HepG2 (cell line): ENCODE results near the gene CIROP. TPM values are rescaled to one million over a fixed set of nuclear protein-coding genes. Genes with fewer than 3 reads are reported as not detected.

Source experiments
- DPF2 ChIP-seq: sonication (generic); formaldehyde crosslinking; IDR thresholded peaks from 2 replicates; pipeline ENCODE4 v1.4.0; 2020; ENCODE audit warnings: mild to moderate bottlenecking, low read depth, missing genetic modification reagents, borderline replicate concordance
- MAFG ChIP-seq: sonication (generic); formaldehyde crosslinking; IDR thresholded peaks from 2 replicates; pipeline ENCODE4 v1.5.1; 2020; ENCODE audit warnings: mild to moderate bottlenecking, missing genetic modification reagents
- MNT ChIP-seq: fragments of 450-650 bp; IDR thresholded peaks from 2 replicates; pipeline ENCODE4 v1.6.1; 2016
- MYC ChIP-seq: sonication (generic); formaldehyde crosslinking; IDR thresholded peaks from 2 replicates; pipeline ENCODE4 v1.9.0; 2021; ENCODE audit warnings: missing genetic modification reagents, borderline replicate concordance
- NRL ChIP-seq: sonication (generic); formaldehyde crosslinking; IDR thresholded peaks from 2 replicates; pipeline ENCODE4 v1.5.0; 2020; ENCODE audit warnings: missing genetic modification reagents, mild to moderate bottlenecking, moderate library complexity, borderline replicate concordance
- PAF1 ChIP-seq: IDR thresholded peaks from 2 replicates; pipeline ENCODE4 v1.6.1; 2016; ENCODE audit warnings: missing genetic modification reagents, missing compliant biosample characterization
- PPARG ChIP-seq: conservative IDR thresholded peaks from 2 replicates; pipeline ENCODE4 v1.6.1; 2016; ENCODE audit warnings: missing biosample characterization, missing genetic modification reagents
- RORA ChIP-seq: sonication (generic); formaldehyde crosslinking; IDR thresholded peaks from 2 replicates; pipeline ENCODE4 v1.5.0; 2020; ENCODE audit warnings: mild to moderate bottlenecking, missing genetic modification reagents, moderate library complexity
- SMC3 ChIP-seq: IDR thresholded peaks from 2 replicates; pipeline ENCODE4 v1.6.1; 2011; ENCODE audit warnings: low read length, improper control_type of control experiment
- USF2 ChIP-seq, 2 experiments: sonication (generic) in 1 of 2; formaldehyde crosslinking in 1 of 2; IDR thresholded peaks; 2 replicates each; pipeline versions ENCODE4 v1.5.1 to v1.6.1; 2011 to 2020; ENCODE audit warnings: borderline replicate concordance in 1 of 2, low read depth in 1 of 2, low read length in 1 of 2, mild to moderate bottlenecking in 1 of 2, missing genetic modification reagents in 1 of 2, moderate library complexity in 1 of 2
- ZNF207 ChIP-seq: fragments of 450-650 bp; IDR thresholded peaks from 2 replicates; pipeline ENCODE4 v1.6.1; 2016; ENCODE audit warnings: antibody characterized with exemption, borderline replicate concordance
- ZNF33B ChIP-seq: sonication (generic); formaldehyde crosslinking; IDR thresholded peaks from 2 replicates; pipeline ENCODE4 v1.5.1; 2020; ENCODE audit warnings: mild to moderate bottlenecking, missing genetic modification reagents
- ZNF513 ChIP-seq: sonication (generic); formaldehyde crosslinking; conservative IDR thresholded peaks from 2 replicates; pipeline ENCODE4 v1.5.0; 2020; ENCODE audit warnings: missing genetic modification reagents
- polyA plus RNA-seq, 8 experiments: library from polyadenylated mRNA; depleted of rRNA in 3 of 8; stranded (reverse) in 7 of 8; unstranded in 1 of 8; fragments of >200 nt; fragmentation: Illumina TruSeq in 4 of 8; extraction: Trizol in 4 of 8; gene quantifications; 2 replicates each; pipeline versions ENCODE4 v1.2.1 to v1.2.3, GENCODE V29; 2011 to 2016; ENCODE audit warnings: low read depth in 4 of 8, missing spikeins in 1 of 8, mixed read lengths in 1 of 8; ENCODE audit not compliant: insufficient read depth in 1 of 8
- total RNA-seq, 5 experiments: library from RNA; depleted of rRNA; stranded (reverse); fragments of >200 nt; fragmentation: Illumina TruSeq; extraction: Trizol; gene quantifications; 2 replicates each; pipeline ENCODE4 v1.2.3, GENCODE V29; 2016; ENCODE audit warnings: low read depth in 1 of 5
- TF ChIP-seq, protein P1 (sequence below): sonication (generic); formaldehyde crosslinking; IDR thresholded peaks from 2 replicates; pipeline ENCODE4 v1.9.0; 2021; ENCODE audit warnings: missing genetic modification reagents, mild to moderate bottlenecking, borderline replicate concordance
- TF ChIP-seq, protein P2 (sequence below): sonication (generic); formaldehyde crosslinking; IDR thresholded peaks from 2 replicates; pipeline ENCODE4 v1.5.0; 2020; ENCODE audit warnings: missing genetic modification reagents
- TF ChIP-seq, protein P3 (sequence below): sonication (generic); formaldehyde crosslinking; IDR thresholded peaks from 2 replicates; pipeline ENCODE4 v1.5.0; 2020; ENCODE audit warnings: missing genetic modification reagents

CIROP gene
- total and polyA plus RNA-seq, 2 of the 13 experiments (the other 11 are each of a cell fraction or from before 2014, with no cell fraction given) = 0.07 TPM; not detected in 1

- TF ChIP-seq, protein P1, sequence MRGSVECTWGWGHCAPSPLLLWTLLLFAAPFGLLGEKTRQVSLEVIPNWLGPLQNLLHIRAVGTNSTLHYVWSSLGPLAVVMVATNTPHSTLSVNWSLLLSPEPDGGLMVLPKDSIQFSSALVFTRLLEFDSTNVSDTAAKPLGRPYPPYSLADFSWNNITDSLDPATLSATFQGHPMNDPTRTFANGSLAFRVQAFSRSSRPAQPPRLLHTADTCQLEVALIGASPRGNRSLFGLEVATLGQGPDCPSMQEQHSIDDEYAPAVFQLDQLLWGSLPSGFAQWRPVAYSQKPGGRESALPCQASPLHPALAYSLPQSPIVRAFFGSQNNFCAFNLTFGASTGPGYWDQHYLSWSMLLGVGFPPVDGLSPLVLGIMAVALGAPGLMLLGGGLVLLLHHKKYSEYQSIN = no peak
- TF ChIP-seq, protein P2, sequence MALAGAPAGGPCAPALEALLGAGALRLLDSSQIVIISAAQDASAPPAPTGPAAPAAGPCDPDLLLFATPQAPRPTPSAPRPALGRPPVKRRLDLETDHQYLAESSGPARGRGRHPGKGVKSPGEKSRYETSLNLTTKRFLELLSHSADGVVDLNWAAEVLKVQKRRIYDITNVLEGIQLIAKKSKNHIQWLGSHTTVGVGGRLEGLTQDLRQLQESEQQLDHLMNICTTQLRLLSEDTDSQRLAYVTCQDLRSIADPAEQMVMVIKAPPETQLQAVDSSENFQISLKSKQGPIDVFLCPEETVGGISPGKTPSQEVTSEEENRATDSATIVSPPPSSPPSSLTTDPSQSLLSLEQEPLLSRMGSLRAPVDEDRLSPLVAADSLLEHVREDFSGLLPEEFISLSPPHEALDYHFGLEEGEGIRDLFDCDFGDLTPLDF (CRISPR knock-in tag) = no peak
- TF ChIP-seq NRL (CRISPR knock-in tag) = no peak
- TF ChIP-seq DPF2 = no peak
- no peak for TF ChIP-seq ZNF33B (CRISPR knock-in tag)
- no peak for TF ChIP-seq USF2 (IDR thresholded peaks at IDR 0.05; ENCODE audit: low read depth, low read length)
- TF ChIP-seq USF2 (CRISPR knock-in tag; IDR thresholded peaks at IDR 0.05; ENCODE audit: borderline replicate concordance) = no peak
- TF ChIP-seq, protein P3, sequence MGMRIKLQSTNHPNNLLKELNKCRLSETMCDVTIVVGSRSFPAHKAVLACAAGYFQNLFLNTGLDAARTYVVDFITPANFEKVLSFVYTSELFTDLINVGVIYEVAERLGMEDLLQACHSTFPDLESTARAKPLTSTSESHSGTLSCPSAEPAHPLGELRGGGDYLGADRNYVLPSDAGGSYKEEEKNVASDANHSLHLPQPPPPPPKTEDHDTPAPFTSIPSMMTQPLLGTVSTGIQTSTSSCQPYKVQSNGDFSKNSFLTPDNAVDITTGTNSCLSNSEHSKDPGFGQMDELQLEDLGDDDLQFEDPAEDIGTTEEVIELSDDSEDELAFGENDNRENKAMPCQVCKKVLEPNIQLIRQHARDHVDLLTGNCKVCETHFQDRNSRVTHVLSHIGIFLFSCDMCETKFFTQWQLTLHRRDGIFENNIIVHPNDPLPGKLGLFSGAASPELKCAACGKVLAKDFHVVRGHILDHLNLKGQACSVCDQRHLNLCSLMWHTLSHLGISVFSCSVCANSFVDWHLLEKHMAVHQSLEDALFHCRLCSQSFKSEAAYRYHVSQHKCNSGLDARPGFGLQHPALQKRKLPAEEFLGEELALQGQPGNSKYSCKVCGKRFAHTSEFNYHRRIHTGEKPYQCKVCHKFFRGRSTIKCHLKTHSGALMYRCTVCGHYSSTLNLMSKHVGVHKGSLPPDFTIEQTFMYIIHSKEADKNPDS (CRISPR knock-in tag) = no peak
- no peak for TF ChIP-seq MAFG (CRISPR knock-in tag)
- no peak for TF ChIP-seq PAF1 (CRISPR knock-in tag)
- TF ChIP-seq RORA (CRISPR knock-in tag) = no peak
- no peak for TF ChIP-seq ZNF207
- no peak for TF ChIP-seq SMC3
- no peak for TF ChIP-seq PPARG
- TF ChIP-seq MYC = no peak
- no peak for TF ChIP-seq ZNF513 (CRISPR knock-in tag)
- no peak for TF ChIP-seq MNT
Measured at GRCh38 chr14:23062002-23062401, 42.8 kb downstream of the CIROP start (continued).
